OCI-LY1 (cell line): ENCODE measurements around the gene SLC35D2.
"Not testable (repeated sequence)": the region's sequence is repeated elsewhere in the genome, so short reads cannot be mapped to it uniquely, and the experiment has no call there.

Experiments
- CTCF ChIP-seq: fragments of 200-600 bp; sonication (generic), shearing (Covaris generic); IDR thresholded peaks from 2 replicates; pipeline ENCODE4 v1.5.1; 2017; ENCODE audit warnings: mild to moderate bottlenecking, antibody characterized with exemption, low read length, moderate library complexity, mixed read lengths
- EZH2 ChIP-seq: fragments of 200-600 bp; sonication (generic), shearing (Covaris generic); IDR thresholded peaks from 2 replicates; pipeline ENCODE4 v1.8.0; 2017; ENCODE audit warnings: borderline replicate concordance, mixed run types, mild to moderate bottlenecking, antibody characterized with exemption, low read length, moderate library complexity, mixed read lengths

- TF ChIP-seq CTCF, EZH2: not testable (repeated sequence)
Measured at GRCh38 chr9:96362119-96362518, 21.4 kb downstream of the SLC35D2 start.
